ENCODE results near the gene RTCA. TPM values are rescaled to one million over a fixed set of nuclear protein-coding genes. Genes with fewer than 3 reads are reported as not detected.

RTCA gene
- total RNA-seq, 1 experiment from 2014 or later = 33.6 TPM

DNA sequence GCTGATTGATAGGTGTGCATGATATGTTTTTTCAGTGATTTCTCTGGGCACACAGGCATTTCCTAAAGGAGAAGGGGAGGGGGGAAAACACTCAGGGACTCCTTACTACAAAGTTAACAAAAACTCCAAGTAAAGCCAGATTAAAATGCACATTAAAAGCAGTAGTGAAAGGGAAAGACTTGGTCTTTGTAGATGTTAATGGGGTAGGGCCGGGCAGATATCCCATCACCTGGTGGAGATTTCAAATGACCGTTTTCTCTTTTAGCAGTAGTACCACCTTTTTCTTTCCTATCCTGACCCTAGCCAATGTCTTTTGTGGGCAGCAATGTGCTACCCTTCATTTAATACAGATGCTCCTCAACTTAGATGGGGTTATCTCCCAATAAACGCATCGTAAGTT lies 32.5 kb downstream of the RTCA start:
- Histone ChIP-seq H3K9me3 (ENCODE audit: control insufficient read depth, low read depth, low read length) (no peaks in the 10 kb centered on the region), H3K79me2 (ENCODE audit: insufficient read depth, low read length) (no peaks in the 10 kb centered on the region), H4K8ac (replicated peaks; ENCODE audit: insufficient read length, low read depth, low read length) (no peak overlapping the region), H3K79me1 (ENCODE audit: insufficient read depth, low read depth, low read length, poor library complexity, severe bottlenecking) (no peaks in the 10 kb centered on the region), H4K91ac (ENCODE audit: insufficient read length, low read depth, low read length) (no peak overlapping the region), H4K5ac (ENCODE audit: insufficient read length, low read depth, low read length) (no peak overlapping the region), H3K27ac (ENCODE audit: insufficient read length, low read depth, low read length) (no peak overlapping the region), H3K56ac (ENCODE audit: insufficient read length, low read depth, low read length) (no peak overlapping the region), H3K27me3 (ENCODE audit: insufficient read depth, low read length) (no peaks in the 10 kb centered on the region), H3K4me2 (ENCODE audit: insufficient read depth, insufficient read length, low read length) (no peak overlapping the region), H2BK5ac (ENCODE audit: insufficient read length, low read length) (no peak overlapping the region), H2AK5ac (ENCODE audit: insufficient read length, low read length) (no peak overlapping the region), H2AFZ (ENCODE audit: low read length) (no peak overlapping the region), H3K23ac (ENCODE audit: insufficient read length, low read depth, low read length) (no peak overlapping the region), H3K9ac (ENCODE audit: extremely low read depth, insufficient read length, low read length) (no peak overlapping the region), H2BK15ac (ENCODE audit: low read depth, low read length) (no peak overlapping the region), H3K14ac (ENCODE audit: insufficient read depth, low read length) (no peak overlapping the region), H2BK120ac (ENCODE audit: low read depth, low read length, poor library complexity, severe bottlenecking) (no peak overlapping the region), H3K4ac (ENCODE audit: low read depth, low read length) (no peak overlapping the region), H3K18ac (ENCODE audit: insufficient read length, low read depth, low read length) (no peak overlapping the region), H4K20me1 (ENCODE audit: control insufficient read depth, insufficient read depth, insufficient read length) (no peaks in the 10 kb centered on the region), H3K23me2 (ENCODE audit: insufficient read length, low read depth, low read length, poor library complexity, severe bottlenecking) (no peaks in the 10 kb centered on the region), H3K4me1 (ENCODE audit: insufficient read depth, low read length) (peaks cover 5% of the 10 kb centered on the region; the same call in 1 of the 2 replicates), H2BK20ac (ENCODE audit: low read depth, low read length, poor library complexity, severe bottlenecking) (no peak overlapping the region), H3T11ph (ENCODE audit: low read length) (no peak overlapping the region), H2BK12ac (ENCODE audit: insufficient read length, low read depth, low read length) (no peak overlapping the region)
- peaks cover 3 to 7% (median 5%) of the 10 kb centered on the region in 3 experiments for H3K36me3 Mint-ChIP-seq (ENCODE audit: insufficient read depth in 1 of 3, low read depth in 3 of 3)
- H3K9me3 Mint-ChIP-seq = peaks cover 3 to 4% of the 10 kb centered on the region in 2 experiments; a peak in 4 of 5 replicates
- peak overlapping the region in 2 of 3 experiments; percentile 2 to 80; a peak in 5 of 7 replicates for H3K27ac Mint-ChIP-seq
- peak overlapping the region in 1 of 2 experiments; percentile 6; a peak in 2 of 5 replicates for H3K4me3 Mint-ChIP-seq
- WGBS (ENCODE audit: extremely low coverage, insufficient read length, low lambda C conversion rate) = no CpG with 5 or more reads among the region's 4 CpGs
- TF ChIP-seq, protein P1, sequence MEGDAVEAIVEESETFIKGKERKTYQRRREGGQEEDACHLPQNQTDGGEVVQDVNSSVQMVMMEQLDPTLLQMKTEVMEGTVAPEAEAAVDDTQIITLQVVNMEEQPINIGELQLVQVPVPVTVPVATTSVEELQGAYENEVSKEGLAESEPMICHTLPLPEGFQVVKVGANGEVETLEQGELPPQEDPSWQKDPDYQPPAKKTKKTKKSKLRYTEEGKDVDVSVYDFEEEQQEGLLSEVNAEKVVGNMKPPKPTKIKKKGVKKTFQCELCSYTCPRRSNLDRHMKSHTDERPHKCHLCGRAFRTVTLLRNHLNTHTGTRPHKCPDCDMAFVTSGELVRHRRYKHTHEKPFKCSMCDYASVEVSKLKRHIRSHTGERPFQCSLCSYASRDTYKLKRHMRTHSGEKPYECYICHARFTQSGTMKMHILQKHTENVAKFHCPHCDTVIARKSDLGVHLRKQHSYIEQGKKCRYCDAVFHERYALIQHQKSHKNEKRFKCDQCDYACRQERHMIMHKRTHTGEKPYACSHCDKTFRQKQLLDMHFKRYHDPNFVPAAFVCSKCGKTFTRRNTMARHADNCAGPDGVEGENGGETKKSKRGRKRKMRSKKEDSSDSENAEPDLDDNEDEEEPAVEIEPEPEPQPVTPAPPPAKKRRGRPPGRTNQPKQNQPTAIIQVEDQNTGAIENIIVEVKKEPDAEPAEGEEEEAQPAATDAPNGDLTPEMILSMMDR (conservative IDR thresholded peaks at IDR 0.05) = no peak
- DNase-seq = no peak
- peaks cover 32 to 37% of the 10 kb centered on the region in 2 experiments for H3K4me1 Mint-ChIP-seq
- no peaks in the 10 kb centered on the region for H3K27me3 Mint-ChIP-seq (ENCODE audit: low read depth)
